Erythroblast (primary cell): ENCODE measurements around the gene TWSG1.

Source experiments
- GATA1 ChIP-seq: IDR thresholded peaks from 2 replicates; pipeline ENCODE4 v1.6.1; 2011; ENCODE audit warnings: low read depth, mild to moderate bottlenecking, control low read depth, low read length, moderate library complexity
- POLR2A ChIP-seq: IDR thresholded peaks from 2 replicates; pipeline ENCODE4 v1.6.1; 2011; ENCODE audit warnings: mild to moderate bottlenecking, low read length

- TF ChIP-seq POLR2A (no peak), GATA1 (no peak)
These were observed 82.7 kb downstream of the TWSG1 start for GRCh38 chr18:9417073-9417851.
